Activated CD4-positive, alpha-beta T cell treated with anti-CD3 and anti-CD28 coated beads, Interleukin-2, amount 50 U/mL, for 48 hours (primary cell): ENCODE results near the gene ALK.
"Not testable (repeated sequence)": the region's sequence is repeated elsewhere in the genome, so short reads cannot be mapped to it uniquely, and the experiment has no call there.

Source experiments
- DNase-seq, 2 experiments: peaks; one replicate each; pipeline ENCODE4 v3.0.0-alpha.2; 2020

The ALK gene

DNA sequence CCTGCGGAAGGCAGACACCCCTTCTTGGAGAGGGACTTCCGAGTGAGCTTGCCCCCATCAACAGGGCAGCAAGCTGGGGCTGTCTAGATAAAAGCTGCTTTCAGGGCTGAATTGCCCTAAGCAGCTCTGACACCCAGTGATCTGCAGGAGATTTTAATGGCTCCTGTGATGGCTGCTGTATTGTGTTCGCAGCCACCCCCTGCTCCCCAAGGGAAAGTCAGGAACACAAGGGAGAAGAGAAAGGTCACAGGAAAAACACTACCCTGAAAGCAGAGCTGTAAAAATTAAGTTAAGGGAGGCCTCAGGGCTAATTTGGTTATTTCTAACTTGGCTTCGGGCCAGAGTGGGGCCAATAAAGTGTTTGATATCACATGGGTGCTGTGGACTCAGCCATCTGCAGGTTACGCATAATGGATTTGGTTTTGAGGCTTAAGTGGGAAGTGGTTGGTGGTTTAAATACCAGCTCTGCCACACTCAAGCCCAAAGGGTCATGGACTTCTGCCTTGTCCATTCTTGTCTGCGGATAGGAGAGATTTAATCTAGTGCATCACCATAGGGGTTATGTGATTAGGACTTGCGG is 658.6 kb downstream of the ALK start:
- no peak for DNase-seq

DNA sequence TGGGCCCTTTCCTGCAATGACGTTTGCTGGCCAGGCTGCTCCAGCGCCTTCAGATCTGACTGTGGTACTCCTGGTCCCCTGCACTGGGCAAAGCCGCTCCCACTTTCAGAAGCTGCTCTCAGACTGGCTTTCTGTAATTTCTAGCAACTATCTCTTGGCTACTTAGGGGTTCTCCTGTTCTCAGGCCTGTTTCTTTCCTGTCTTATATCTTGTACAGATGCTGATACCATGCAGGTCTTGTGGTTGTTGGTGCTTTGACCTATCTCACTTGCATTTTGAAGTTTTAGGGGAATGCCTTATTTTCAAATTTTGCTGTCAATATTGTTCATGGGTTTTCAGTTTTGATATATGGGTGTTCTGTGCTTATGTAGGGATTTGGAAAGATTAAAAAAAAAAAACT is 660.4 kb downstream of the ALK start:
- no peak for DNase-seq

DNA sequence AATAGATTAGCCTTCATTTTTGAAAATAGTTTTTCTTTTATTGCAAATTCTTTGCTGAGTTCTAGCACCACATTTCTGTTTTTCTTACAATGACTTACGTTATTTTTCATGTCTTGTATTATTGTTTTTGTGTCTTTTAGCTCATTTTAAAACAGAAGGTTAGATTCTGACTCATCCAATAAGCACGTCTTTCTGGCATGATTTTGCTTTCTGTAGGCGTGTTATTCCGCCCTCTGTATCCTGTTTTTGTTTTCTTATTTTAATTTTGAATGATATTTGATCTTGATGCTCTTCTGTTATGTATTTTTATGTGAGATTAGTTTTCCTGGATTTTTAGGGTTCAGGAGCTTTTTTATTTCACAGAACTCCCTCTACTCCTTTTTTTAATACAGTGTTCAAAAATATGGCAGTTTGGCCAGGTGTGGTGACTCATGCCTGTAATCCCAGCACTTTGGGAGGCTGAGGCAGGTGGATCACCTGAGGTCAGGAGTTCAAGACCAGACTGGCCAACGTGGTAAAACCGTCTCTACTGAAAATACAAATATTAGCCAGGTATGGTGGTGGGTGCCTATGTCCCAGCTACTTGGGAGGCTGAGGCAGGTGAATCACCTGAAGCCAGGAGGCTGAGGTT is 661.1 kb downstream of the ALK start:
- no peak for DNase-seq

DNA sequence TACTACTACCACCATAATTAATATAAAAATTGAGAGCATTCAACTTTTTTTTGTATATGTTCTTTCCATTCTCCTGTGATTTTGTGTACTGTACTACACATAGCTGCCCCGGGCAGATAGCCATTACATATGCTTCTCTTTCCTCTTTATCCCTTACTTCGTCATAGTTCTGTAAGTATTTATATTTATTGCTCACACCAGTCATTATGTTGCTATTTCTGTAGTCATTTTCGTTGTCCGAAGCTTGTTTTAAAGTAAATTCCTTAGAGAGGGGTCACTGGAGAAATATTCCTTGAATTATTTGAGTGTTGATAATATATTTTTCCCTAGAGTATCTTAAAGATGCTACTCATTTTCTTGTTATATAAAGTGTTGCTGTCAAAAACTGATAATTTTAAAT is 662.2 kb downstream of the ALK start:
- DNase-seq, result no peak

DNA sequence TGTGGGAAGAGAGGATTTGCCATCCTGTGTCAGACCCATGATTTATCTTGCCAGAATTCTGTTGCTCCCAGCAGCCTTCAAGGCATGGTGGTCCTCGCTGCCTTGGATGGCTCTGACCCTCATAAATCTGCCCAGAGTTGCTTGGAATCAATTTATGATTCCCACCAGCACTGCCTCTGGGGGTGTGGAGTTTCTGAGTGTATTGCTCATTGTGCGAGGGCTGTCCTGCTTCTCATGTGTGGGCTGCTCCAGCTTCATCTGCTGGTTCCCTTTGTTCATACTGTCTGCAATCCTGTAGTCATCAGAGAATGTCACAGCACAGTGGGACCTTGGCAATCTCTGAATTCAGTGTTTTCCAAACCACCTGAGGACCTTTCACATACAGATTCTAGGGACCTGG is 666.4 kb downstream of the ALK start:
- DNase-seq, result no peak

DNA sequence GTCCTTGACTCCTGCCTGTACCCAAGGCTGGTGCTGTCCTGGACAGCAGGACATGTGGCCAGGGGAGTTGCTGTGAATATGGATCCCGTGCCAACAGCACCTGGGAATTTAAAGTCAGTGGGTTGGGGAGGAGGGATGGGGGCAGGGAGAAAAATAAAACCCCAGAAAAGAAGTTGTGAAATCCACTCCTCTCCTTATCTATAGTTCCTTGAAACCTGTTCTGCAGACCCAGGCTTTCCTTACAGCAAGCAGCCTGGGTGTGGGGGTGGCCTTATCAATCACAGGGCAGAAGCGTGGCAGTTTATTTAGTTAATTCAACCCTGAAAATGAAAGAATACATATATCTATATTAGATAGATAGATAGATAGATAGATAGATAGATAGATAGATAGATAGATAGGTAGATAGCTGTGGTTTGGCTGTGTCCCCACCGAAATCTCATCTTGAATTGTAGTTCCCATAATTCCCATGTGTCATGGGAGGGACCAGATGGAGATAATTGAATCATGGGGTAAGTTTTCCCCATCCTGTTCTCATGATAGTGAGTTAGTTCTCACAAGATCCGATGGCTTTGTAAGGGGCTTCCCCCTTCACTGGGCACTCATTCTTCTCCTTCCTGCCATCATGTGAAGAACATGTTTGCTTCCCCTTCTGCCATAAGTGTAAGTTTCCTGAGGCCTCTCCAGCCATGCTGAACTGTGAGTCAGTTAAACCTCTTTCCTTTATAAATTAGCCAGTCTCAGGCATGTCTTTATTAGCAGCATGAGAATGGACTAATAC is 667.7 kb downstream of the ALK start:
- not testable (repeated sequence) for DNase-seq

DNA sequence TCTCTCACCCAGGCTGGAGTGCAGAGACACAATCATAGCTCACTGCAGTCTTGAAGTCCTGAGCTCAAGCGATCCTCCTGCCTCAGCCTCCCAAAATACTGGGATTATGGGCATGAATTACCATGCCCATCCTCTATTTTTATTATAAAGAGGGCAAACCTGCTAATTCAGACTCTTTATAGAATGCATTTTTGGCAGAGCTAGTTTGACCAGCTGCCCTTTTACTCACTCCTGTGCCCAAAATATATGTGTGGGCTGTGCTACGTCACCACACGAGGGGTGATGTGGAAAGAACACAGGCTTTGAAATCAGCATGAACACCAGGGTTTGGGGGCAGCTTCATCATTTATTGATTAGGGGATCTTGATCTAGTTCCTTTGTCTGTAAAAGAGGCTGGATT is 668.4 kb downstream of the ALK start:
- DNase-seq, result no peak

DNA sequence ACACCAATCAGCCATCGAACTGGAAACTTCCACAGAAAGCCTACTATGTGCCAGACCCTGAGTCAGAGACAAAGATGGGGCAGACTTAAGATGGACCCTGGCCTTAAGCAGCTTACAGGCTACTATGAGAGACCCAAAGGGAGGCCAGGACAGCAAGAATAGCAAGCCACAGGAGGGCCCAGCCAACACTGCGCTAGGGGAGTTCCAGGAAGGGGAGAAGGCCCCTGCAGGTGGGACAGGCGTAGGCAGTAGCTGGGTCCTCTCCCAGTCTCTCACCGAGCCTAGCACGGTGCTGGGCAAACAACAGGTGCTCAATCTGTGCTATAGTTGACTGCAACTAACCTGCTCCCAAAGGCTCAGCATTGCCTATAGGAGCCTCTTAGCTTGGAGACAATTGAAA is 670.0 kb downstream of the ALK start:
- no peak for DNase-seq

DNA sequence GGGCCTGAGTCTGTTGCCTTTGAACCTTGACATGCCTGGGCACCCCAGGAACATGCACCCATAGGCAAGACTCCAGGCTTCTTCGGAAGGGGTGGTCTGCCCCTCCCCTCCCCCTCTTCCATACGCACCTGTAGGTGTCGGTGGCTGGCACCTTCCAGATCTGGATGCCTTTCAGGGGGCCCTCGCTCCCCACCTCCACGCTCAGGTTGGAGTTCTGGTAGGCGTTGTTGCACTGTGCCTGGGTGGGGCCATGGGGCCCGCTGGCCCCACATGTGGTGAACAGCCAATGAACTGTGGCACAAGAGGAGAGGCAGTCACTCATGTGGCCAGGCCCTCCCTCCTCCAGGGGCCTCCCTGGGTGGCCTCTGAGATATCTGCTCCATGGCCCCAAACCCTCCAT is 670.4 kb downstream of the ALK start:
- no peak for DNase-seq

DNA sequence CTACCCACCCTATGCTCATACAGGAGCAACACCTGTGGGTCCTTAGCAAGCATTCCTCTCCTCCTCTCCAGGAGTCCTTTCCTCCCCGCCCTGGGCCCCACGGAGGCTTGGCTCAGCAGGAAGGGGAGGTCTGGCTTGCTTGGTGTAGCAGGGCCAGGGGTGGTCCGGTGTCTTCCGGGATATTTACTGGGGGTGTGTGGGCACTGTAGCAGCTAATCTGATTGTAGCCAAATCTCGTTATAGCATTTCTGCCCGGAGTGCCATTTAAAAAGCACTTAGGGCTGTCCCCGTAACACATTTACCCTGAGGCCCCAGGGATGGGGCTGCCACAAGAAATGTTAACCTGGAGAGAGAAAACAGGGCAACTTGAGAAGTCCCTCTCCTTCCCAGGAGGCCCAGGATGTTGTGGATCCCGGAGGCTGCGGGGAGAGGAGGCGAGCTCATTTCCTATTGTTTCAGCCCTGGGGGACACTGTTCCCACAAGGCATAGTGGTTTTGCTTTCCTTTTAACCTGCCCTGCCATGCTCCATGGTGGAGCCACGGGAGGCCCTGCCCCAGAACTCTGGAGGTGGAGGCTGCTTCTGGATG is 671.6 kb downstream of the ALK start:
- no peak for DNase-seq

DNA sequence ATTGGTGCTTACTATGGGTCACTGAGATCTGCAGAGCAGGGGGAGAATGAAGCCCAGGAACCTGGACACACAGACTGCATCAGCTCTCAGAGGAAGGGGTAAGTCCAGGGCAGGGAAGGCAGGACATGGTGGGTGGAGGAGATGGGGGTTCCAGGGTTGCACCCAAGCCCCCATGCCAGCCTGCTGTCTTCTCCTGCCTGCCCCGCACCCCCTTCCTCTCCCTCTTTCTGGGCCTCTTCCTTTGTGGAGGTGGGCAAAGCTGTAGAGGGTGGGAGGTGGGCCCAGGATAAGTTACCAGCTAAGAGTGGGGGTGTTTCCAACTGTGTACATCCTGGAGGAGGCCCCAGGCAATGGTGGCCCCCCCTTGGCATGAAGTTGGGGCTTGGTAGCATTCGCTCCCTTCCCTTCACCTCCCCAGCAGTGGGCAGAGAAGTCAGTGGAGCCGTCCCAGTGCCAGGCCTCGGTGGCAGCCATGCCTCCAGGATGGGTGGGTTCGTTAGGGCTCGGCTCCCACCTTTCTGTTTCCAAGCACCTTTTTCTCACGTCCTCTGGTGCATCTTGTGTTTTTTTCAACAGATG is 674.0 kb downstream of the ALK start:
- DNase-seq, result no peak

DNA sequence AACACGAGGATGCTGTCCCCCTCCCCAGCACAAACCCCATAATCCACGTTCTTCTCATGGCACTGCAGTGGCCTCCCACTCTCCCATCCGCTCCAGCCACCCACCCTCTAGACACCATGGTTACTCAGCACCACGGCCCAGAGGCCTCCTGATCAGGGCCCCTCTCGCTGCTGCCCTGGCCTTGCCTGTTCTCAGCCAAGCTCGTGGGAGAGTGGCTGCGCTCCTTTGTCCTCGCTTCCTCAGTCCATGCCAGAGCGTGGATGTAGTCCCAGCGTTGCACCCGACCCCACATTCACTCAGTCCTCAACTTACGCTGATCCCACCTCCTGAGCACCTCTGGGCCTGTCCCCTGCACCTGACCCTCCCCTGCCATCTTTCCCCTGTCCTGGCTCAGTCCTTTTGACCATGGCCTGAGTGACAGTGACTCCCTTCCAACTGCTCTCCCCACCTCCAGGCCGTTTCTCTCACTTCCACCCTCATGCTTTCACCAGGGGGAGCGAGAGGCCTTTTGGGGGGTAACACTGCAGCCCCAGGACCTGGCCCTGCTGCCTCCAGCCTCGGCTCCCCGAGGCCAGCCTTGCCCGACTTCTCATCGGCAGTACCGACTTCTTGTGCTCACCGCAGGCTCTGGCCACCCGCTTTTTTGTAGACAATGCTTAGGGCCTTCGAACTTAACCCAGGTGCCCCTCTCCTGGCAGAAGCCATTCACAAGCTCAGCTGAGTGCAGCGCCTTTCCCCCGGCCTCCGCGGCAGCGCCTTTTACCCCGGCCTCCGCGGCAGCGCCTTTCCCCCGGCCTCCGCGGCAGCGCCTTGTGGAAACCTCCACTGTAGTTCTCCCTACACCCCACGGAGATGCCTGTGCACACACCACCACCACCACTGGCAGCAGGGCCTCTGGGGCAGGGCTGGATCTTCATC is 674.7 kb downstream of the ALK start:
- no peak for DNase-seq

DNA sequence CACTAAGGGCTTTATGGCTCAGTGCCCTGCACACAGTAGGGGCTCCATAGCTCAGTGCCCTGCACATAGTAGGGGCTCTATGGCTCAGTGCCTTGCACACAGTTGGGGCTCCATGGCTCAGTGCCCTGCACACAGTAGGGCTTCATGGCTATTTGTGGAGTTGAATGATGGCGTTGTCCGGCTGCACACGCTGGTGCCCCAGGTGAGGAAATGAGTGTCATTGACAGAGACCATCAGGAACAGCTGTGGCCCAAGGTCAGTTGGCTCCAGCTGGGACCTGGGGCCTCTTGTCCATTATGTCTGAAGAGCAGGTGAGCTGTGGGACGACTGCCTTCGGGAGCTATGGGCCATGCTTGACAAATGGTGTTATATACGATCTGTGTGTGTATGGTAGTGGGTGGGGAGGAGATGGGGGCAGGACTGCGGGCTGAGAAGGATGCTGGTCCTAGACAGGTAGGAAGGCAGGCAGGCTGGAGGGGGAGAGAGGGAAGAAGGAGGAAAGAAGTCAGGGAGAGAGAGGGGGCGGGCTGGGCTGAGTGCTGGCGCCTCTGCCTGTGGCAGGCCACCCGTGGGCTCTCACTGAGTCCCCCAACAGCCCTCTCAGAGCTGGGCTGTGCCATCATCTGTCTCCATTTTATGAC is 675.5 kb downstream of the ALK start:
- no peak for DNase-seq

DNA sequence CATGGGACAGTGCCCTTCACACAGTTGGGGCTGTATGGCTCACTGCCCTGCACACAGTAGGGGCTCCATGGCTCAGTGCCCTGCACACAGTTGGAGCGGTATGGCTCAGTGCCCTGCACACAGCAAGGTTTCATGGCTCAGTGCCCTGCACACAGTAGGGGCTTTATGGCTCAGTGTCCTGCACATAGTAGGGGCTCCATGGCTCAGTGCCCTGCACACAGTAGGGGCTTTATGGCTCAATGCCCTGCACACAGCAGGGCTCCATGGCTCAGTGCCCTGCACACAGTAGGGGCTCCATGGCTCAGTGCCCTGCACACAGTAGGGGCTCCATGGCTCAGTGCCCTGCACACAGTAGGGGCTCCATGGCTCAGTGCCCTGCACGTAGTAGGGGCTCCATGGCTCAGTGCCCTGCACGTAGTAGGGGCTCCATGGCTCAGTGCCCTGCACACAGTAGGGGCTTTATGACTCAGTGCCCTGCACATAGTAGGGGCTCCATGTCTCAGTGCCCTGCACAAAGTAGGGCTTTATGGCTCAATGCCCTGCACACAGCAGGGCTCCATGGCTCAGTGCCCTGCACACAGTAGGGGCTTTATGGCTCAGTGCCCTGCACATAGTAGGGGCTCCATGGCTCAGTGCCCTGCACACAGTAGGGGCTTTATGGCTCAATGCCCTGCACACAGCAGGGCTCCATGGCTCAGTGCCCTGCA is 676.2 kb downstream of the ALK start:
- DNase-seq, result not testable (repeated sequence)

DNA sequence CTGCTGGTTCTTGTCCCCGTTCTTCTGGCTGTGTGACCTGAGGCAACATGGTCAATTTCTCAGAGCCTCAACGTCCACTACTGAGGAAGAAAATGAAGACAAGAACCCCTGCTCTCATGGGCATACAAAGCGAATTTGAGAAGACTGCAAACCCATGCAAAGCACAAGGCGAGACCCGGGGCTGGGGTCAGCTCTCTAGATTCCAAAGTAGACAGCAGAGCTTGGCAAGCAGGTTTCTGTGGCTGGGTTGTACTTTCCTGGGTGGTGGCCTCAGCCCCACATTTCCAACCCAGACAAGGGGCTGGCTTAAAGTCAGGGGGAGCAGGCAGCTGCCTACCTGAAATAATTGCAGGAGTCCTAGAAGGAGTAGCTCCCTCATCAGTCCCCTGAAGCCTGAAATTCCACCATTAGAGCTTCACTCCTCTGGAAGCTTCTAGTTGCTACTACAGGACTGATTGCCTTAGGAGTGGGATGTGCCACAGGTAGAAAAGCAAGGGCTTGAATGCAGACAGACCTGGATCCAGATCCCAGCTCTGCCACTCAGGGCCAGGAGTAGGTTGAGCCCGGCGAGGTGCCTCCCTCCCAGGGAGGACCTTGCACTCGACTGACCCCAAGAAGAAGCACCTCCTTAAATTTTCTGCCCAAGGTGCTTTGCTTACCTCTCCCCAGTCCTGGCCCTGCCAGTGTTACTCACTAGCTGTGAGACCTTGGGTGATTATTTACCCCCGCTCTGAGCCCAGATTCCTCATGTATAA is 678.6 kb downstream of the ALK start:
- DNase-seq, result no peak

DNA sequence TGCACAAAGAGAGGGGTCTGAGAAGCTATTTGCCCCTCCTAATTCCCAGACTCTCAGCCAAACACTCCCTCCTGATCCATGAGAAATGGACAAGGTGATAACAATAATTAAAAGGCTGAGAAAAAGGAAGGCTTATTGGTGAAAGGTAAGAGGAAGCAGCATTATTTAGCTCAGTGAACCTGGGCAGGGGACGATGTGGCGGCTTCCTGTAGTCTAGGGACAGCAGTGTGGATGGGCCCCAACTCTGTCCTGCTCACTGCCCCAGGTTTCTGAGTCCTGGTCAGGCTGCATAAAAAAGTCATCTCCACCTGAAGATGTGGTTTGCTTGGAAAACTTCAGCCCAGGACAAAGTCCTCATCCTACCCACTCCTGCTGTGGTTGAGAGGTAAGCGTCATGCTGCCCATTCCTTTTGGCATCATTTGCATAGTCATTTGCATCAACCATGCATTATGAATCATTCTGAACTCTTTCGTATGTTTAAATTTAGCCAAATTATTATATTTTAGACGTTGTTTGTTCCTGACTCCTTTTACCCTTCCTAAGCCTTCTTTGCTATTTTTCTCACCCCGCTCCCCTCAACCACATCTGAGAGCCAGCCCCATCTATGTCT is 679.3 kb downstream of the ALK start:
- no peak for DNase-seq

DNA sequence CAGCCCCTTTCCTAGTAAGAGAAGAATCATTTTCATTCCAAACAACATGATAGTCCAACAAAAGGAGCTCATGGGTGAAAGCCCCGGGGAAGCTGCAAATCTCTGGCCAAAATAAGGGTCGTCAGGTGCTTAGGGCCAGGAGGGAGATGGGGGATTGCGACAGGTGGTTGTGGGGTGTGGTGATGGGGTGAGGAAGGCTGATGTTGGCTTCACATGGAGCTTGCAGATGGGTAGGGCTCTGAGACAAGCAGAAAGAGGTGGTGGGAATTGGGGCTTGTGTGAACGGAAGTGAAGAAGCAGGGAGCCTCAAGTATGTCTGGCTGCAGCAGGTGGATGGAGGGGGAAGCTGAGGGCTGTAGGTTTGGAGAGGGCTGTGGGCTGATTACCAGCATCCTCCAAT is 680.0 kb downstream of the ALK start:
- DNase-seq, result no peak

DNA sequence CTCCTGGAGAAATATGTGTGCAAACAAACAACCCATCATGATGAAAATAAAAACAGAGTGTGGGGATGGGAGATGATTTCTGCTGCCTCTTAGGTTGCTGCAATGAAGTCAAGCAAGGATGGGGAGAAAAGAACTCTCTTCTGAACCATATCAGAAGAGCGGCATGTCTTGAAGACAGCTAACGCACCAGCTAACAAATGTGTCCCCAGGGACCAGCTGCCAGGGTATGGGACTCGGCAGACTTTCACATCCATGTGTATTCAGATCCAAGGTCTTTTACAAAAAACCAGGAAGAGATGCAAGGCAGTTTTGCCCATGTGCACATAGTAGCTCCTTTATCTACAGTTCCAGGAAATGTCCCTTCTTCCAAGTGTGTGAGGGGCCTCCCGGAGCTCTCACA is 680.8 kb downstream of the ALK start:
- DNase-seq, result no peak

DNA sequence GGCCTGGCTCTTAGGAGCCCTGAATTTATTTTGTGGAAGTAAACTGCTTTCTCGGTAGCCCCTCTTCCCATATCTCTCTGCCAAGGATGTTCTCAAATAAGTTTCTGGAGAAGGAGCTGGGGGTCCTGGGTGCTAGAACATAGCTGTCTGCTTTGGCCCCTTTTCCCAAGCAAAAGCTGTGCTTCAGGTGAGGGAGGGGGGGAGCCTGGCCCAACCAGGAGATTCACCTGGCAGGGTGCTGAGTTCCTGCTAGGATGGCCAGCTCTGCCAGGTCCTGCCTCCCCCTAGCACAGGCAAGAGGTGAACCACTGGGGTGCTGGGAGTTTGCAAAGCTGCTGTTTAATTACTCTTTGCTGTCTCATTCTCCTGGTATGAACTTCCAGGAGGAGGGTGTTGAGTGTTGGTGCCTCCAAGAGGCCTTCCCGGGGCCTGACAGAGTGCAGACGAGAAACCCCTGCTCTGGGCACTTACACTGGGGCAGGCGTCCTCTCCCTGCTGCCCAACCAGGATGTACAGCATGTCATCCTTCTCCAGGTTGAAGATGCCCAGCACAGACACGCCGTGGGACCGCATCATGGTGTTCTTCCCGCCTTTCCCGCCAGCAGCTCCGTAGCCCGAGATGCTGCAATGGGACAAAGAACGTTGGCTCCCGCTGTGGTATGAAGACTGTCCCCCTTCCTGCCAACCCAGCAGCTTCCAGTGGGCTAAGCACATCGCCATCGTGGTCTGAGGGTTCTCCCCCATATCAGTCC is 682.0 kb downstream of the ALK start:
- DNase-seq, result no peak
